Spleen (tissue), 7 donors: Measurements from ENCODE around the gene MED13L.

Experiments
- CTCF ChIP-seq, 11 experiments: fragments of 200-600 bp in 7 of 11; fragments of 450-650 bp in 4 of 11; sonication (generic) in 4 of 11; IDR thresholded peaks in 8 of 11; conservative IDR thresholded peaks in 3 of 11; 1 replicate in 7 of 11; 2 replicates in 4 of 11; pipeline versions ENCODE4 v1.4.0 to v1.8.0; 2016 to 2021; ENCODE audit warnings: antibody characterized with exemption in 11 of 11, inconsistent platforms in 4 of 11, mild to moderate bottlenecking in 1 of 11
- POLR2A ChIP-seq, 3 donors: fragments of 450-650 bp; IDR thresholded peaks; one replicate each; pipeline ENCODE4 v1.5.1; 2017; ENCODE audit warnings: antibody characterized with exemption in 3 of 3, mild to moderate bottlenecking in 1 of 3
- donor health status: DM: no; HTN: no; CAD: no; lungs with moderate emphysema.
- donor health status: DM: no; HTN: no; CAD: no.
- donor health status: DM: no; HTN: no; CAD: no.

GRCh38 chr12:116209503-116209902 is 68.0 kb downstream of the MED13L start:
- no peak for TF ChIP-seq CTCF (IDR thresholded peaks at IDR 0.05 in 8 of 11, conservative IDR thresholded peaks at IDR 0.05 in 3 of 11)
- no peak for TF ChIP-seq POLR2A (IDR thresholded peaks at IDR 0.05)
